Measurements from ENCODE around the gene CNTN2.

DNA sequence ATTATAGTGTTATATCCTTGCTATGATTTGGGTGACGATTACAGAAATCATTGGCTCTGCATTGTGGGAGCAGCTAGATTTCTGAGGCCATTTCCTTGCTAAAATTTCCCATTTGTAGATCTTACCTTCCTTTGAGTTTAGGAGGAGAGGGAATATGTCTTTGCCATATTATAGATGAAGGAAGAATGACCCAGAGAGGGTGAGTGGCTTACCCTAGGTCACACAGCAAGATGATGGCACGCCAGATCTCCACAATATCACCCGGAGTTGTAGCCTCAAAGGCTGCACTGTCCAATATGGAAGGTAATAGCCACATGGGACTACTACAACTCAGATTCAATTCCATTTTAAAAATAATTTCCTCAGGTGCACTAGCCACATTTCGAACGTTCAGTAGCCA lies 10.3 kb downstream of the CNTN2 start:
- TF ChIP-seq POLR2A (IDR thresholded peaks at IDR 0.05; ENCODE audit: low read length) (no peak), GATA1 (IDR thresholded peaks at IDR 0.05; ENCODE audit: low read depth, low read length) (no peak)

All from erythroblast (primary cell).